ENCODE data around the gene UNK. TPM values are rescaled to one million over a fixed set of nuclear protein-coding genes. Genes with fewer than 3 reads are reported as not detected.

Gene UNK
- total RNA-seq, 4 donors from 2014 or later, result 27.8 to 68.2 (median 31.9) TPM

DNA sequence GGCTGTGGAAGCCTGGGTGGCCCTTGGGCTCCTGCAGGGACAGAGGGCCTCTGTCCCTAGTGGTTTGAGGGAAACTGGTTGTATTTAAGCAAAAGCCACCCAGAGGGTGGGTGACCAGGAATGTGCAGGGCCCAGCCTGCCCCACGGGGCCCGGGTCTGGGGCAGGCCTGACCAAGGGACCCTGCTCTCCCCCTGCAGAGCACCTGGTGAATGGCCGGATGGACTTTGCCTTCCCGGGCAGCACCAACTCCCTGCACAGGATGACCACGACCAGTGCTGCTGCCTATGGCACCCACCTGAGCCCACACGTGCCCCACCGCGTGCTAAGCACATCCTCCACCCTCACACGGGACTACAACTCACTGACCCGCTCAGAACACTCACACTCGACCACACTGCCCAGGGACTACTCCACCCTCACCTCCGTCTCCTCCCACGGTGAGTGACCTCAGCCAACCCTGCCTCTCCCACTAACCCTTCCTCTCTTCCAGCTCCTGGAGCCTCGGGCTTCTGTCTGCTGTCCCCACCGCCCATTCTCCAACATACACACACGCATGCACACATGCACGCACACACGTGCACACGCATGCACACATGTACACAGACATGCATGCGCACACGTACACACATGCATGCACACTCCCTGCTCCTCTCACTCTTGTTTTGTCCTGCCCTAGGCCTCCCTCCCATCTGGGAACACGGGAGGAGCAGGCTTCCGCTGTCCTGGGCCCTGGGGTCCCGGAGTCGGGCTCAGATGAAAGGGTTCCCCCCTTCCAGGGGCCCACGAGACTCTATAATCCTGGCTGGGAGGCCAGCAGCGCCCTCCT, 30.0 kb upstream of the UNK start:
- Histone ChIP-seq H3K36me3 (peaks cover 84% of the 10 kb centered on the region), H3K4me1 (peaks cover 42% of the 10 kb centered on the region), H3K9me3 (no peaks in the 10 kb centered on the region), H3K4me3 (no peak overlapping the region), H3K27me3 (no peaks in the 10 kb centered on the region), H3K27ac (no peak overlapping the region)
- TF ChIP-seq EP300 (IDR thresholded peaks at IDR 0.05) (no peak), POLR2AphosphoS5 (IDR thresholded peaks at IDR 0.05) (no peak), POLR2A (IDR thresholded peaks at IDR 0.05) (no peak)
- TF ChIP-seq, protein P1, sequence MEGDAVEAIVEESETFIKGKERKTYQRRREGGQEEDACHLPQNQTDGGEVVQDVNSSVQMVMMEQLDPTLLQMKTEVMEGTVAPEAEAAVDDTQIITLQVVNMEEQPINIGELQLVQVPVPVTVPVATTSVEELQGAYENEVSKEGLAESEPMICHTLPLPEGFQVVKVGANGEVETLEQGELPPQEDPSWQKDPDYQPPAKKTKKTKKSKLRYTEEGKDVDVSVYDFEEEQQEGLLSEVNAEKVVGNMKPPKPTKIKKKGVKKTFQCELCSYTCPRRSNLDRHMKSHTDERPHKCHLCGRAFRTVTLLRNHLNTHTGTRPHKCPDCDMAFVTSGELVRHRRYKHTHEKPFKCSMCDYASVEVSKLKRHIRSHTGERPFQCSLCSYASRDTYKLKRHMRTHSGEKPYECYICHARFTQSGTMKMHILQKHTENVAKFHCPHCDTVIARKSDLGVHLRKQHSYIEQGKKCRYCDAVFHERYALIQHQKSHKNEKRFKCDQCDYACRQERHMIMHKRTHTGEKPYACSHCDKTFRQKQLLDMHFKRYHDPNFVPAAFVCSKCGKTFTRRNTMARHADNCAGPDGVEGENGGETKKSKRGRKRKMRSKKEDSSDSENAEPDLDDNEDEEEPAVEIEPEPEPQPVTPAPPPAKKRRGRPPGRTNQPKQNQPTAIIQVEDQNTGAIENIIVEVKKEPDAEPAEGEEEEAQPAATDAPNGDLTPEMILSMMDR (IDR thresholded peaks at IDR 0.05), result no peak
- peak in 1 of 2 donors; percentile 58 for DNase-seq (ENCODE audit: low spot score in 2 of 2)
- 60% methylated on average over 27 of the region's 27 CpGs for WGBS

DNA sequence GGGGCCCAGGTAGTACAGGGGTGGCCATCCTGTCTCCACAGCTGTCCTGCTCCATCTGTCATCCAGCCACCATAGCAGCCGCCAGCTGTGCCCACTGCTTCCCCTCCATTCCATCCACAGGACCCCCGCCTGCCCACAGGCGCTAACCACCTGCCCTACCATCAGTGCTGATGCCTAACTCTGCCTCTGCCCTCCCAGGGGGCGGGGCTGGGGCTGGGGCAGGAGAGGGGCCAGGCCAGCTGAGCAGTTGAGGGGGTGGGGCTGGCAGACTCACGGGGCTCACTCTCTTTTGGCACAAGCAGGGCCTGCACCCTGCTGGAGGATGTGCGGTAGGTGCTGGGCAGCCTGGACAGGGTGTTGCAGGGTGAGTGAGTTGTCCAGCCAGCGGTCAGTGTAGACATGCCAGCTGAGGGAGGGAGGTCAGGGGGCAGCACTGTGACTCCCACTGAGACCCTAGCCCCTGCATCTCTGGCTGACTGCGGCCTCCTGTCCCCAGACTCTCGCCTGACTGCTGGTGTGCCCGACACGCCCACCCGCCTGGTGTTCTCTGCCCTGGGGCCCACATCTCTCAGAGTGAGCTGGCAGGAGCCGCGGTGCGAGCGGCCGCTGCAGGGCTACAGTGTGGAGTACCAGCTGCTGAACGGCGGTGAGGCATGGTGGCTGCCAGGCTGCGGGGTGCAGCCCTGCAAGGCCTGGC, 29.3 kb upstream of the UNK start:
- Histone ChIP-seq H3K27me3 (no peaks in the 10 kb centered on the region), H3K27ac (no peak overlapping the region), H3K4me1 (peaks cover 34% of the 10 kb centered on the region), H3K9me3 (no peaks in the 10 kb centered on the region), H3K36me3 (peaks cover 78% of the 10 kb centered on the region), H3K4me3 (no peak overlapping the region)
- WGBS, result 45% methylated on average over 14 of the region's 20 CpGs
- DNase-seq (ENCODE audit: low spot score in 2 of 2), result peak in 1 of 2 donors; percentile 68
- no peak for TF ChIP-seq POLR2AphosphoS5 (IDR thresholded peaks at IDR 0.05)

DNA sequence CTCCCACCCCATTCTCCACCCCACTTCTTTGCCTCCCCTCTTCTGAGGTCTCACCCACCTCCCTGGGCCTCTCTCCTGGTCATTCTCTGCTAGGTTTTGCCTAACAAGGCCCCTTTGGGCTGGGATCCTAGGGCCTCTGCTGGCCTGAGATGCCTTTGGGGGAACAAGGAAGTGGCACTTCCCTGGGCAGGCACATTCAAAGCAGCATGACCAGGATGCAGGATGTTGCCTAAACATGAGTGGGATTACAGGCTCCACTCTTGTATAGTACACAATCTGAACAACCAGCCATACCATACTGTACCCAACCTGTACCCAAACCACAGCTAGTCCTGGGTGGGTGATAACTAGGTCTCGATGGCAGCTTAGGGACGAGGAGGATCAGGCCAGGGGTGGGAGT, 28.6 kb upstream of the UNK start:
- WGBS, result 100% methylated on average over 2 of the region's 2 CpGs
- H3K4me1 ChIP-seq, result peaks cover 32% of the 10 kb centered on the region
- peaks cover 72% of the 10 kb centered on the region for H3K36me3 ChIP-seq
- TF ChIP-seq, protein P1 (IDR thresholded peaks at IDR 0.05), result no peak
- TF ChIP-seq POLR2A (IDR thresholded peaks at IDR 0.05), result no peak
- no peak for TF ChIP-seq POLR2AphosphoS5 (IDR thresholded peaks at IDR 0.05)
- TF ChIP-seq EP300 (IDR thresholded peaks at IDR 0.05), result no peak
- H3K27me3 ChIP-seq, result no peaks in the 10 kb centered on the region
- H3K27ac ChIP-seq, result no peak overlapping the region
- H3K4me3 ChIP-seq, result no peak overlapping the region
- no peaks in the 10 kb centered on the region for H3K9me3 ChIP-seq
- no peak for DNase-seq (ENCODE audit: low spot score in 2 of 2)

DNA sequence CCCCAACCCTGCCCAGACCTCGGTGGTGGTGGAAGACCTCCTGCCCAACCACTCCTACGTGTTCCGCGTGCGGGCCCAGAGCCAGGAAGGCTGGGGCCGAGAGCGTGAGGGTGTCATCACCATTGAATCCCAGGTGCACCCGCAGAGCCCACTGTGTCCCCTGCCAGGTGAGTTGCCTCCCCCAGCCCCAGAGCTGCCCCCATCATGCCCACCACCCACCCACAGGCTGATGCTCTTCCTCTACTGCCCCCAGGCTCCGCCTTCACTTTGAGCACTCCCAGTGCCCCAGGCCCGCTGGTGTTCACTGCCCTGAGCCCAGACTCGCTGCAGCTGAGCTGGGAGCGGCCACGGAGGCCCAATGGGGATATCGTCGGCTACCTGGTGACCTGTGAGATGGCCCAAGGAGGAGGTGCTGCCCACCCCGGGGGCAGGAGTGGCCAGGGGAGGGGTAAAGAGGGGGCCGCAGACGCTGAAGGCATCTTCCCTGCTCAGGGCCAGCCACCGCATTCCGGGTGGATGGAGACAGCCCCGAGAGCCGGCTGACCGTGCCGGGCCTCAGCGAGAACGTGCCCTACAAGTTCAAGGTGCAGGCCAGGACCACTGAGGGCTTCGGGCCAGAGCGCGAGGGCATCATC, 28.0 kb upstream of the UNK start:
- Histone ChIP-seq H3K27ac (no peak overlapping the region), H3K36me3 (peaks cover 66% of the 10 kb centered on the region), H3K4me1 (peaks cover 32% of the 10 kb centered on the region), H3K9me3 (no peaks in the 10 kb centered on the region), H3K4me3 (no peak overlapping the region), H3K27me3 (no peaks in the 10 kb centered on the region)
- peak in 1 of 2 donors; percentile 70 for DNase-seq (ENCODE audit: low spot score in 2 of 2)
- 85% methylated on average over 8 of the region's 29 CpGs for WGBS
- TF ChIP-seq EP300 (IDR thresholded peaks at IDR 0.05), result no peak
- no peak for TF ChIP-seq POLR2A (IDR thresholded peaks at IDR 0.05)
- no peak for TF ChIP-seq POLR2AphosphoS5 (IDR thresholded peaks at IDR 0.05)
- TF ChIP-seq, protein P1 (IDR thresholded peaks at IDR 0.05), result no peak

DNA sequence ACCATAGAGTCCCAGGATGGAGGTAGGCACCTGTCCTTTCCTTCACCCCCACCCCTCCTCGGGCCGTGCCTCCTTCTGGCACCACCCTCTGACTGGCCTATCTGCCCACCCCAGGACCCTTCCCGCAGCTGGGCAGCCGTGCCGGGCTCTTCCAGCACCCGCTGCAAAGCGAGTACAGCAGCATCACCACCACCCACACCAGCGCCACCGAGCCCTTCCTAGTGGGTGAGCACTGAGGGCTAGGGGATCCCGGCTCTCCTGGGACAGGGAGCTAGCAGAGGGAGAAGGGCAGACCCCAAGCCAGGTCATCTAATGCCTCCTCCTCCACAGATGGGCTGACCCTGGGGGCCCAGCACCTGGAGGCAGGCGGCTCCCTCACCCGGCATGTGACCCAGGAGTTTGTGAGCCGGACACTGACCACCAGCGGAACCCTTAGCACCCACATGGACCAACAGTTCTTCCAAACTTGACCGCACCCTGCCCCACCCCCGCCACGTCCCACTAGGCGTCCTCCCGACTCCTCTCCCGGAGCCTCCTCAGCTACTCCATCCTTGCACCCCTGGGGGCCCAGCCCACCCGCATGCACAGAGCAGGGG, 27.4 kb upstream of the UNK start:
- Histone ChIP-seq H3K27ac (no peak overlapping the region), H3K9me3 (no peaks in the 10 kb centered on the region), H3K27me3 (no peaks in the 10 kb centered on the region), H3K36me3 (peaks cover 60% of the 10 kb centered on the region), H3K4me1 (peaks cover 32% of the 10 kb centered on the region), H3K4me3 (no peak overlapping the region)
- DNase-seq (ENCODE audit: low spot score in 2 of 2), result no peak
- TF ChIP-seq POLR2AphosphoS5 (IDR thresholded peaks at IDR 0.05) (no peak), EP300 (IDR thresholded peaks at IDR 0.05) (no peak), POLR2A (IDR thresholded peaks at IDR 0.05) (no peak)
- TF ChIP-seq, protein P1 (IDR thresholded peaks at IDR 0.05), result no peak
- 83% methylated on average over 19 of the region's 21 CpGs for WGBS

Data from suprapubic skin (tissue), 4 donors.